HG03575 (cell line): ENCODE results near the gene AMBRA1.

Experiments used
- ATAC-seq: cut with Tn5 transposase; IDR thresholded peaks from one replicate; pipeline ENCODE4 v1.9.1; 2021; ENCODE audit not compliant: unreplicated experiment, insufficient number of reproducible peaks, low FRiP score; ENCODE audit errors: extremely low read depth

Gene AMBRA1

GRCh38 chr11:46461461-46461927 lies 132.3 kb downstream of the AMBRA1 start:
- ATAC-seq, result no peak

GRCh38 chr11:46458491-46458890 lies 135.3 kb downstream of the AMBRA1 start:
- ATAC-seq, result no peak

GRCh38 chr11:46457659-46458424 lies 136.0 kb downstream of the AMBRA1 start:
- no peak for ATAC-seq

GRCh38 chr11:46457021-46457420 lies 136.8 kb downstream of the AMBRA1 start:
- ATAC-seq, result no peak

GRCh38 chr11:46456269-46457001 lies 137.4 kb downstream of the AMBRA1 start:
- no peak for ATAC-seq

GRCh38 chr11:46455834-46456233 lies 138.0 kb downstream of the AMBRA1 start:
- ATAC-seq, result no peak

- no peak for ATAC-seq
Observed at GRCh38 chr11:46452918-46453517, 140.8 kb downstream of the AMBRA1 start.

GRCh38 chr11:46451759-46452158 lies 142.1 kb downstream of the AMBRA1 start:
- no peak for ATAC-seq

- no peak for ATAC-seq
Observed at GRCh38 chr11:46450846-46451477, 142.9 kb downstream of the AMBRA1 start.

GRCh38 chr11:46447544-46447943 lies 146.3 kb downstream of the AMBRA1 start:
- ATAC-seq, result no peak

GRCh38 chr11:46445920-46446771 lies 147.7 kb downstream of the AMBRA1 start:
- ATAC-seq, result no peak

- no peak for ATAC-seq
Observed at GRCh38 chr11:46445192-46445919, 148.5 kb downstream of the AMBRA1 start.

GRCh38 chr11:46444305-46444704 lies 149.5 kb downstream of the AMBRA1 start:
- ATAC-seq, result no peak

- ATAC-seq, result no peak
Observed at GRCh38 chr11:46438211-46438610, 155.6 kb downstream of the AMBRA1 start.

- ATAC-seq, result no peak
Observed at GRCh38 chr11:46437122-46437689, 156.6 kb downstream of the AMBRA1 start.

- no peak for ATAC-seq
Observed at GRCh38 chr11:46436113-46436512, 157.7 kb downstream of the AMBRA1 start.

GRCh38 chr11:46435679-46436078 lies 158.1 kb downstream of the AMBRA1 start:
- ATAC-seq, result no peak

- ATAC-seq, result no peak
Observed at GRCh38 chr11:46431211-46431610, 162.6 kb downstream of the AMBRA1 start.
